DMS153 treated with DMSO at 0.1 percent for 48 hours (cell line): ENCODE results near the gene RLBP1.

Experiments
- DNase-seq: peaks from one replicate; lab custom pipeline; 2025; ENCODE audit not compliant: unreplicated experiment; lab: John Stamatoyannopoulos, UW

The RLBP1 gene

DNA sequence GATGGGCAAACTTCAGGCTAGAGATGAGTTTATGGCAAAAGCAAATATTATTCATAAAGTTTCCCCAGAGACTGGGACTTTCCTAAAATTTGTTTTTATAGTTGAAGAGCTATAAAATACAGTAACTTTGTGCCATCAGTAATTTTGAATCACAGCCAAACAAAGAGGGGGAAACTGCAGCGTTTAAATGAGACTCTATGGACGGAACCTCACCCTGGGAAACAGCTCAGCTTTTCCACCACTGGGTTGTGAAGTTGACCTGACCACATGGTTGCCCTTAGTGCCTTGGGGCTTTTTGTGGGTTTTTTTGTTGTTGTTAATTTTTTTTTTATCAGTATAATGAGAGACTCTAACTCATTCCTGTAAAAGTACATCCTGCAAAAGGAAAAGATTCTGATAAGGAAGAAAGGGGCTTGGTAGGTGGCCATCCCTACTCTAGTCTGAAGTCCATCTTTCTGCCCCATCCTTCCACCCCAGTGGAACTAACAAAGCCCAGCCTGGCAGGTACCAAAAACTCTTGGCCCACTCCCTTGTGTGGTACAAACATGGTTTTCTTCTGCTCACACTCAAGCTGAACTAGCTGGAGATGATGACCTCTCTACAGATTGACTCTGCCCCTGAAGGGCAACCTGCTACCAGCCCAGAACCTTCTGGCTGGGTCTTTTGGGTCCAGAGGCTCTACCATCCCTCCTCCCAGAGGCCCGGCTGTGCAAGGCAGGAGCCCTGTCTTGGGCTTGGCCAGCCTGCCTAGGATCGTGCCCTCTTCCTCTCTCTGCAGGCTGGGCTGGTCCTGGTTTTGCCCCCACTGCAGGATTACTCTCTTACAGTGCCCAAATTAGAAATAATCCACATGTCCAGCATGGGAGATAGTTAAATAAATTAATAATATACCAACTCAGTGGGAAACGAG, 41.2 kb downstream of the RLBP1 start:
- DNase-seq = no peak

GRCh38 chr15:89178307-89178977, 42.9 kb downstream of the RLBP1 start:
- no peak for DNase-seq

- DNase-seq = no peak
These were observed 43.6 kb downstream of the RLBP1 start for GRCh38 chr15:89177633-89178306.

DNA sequence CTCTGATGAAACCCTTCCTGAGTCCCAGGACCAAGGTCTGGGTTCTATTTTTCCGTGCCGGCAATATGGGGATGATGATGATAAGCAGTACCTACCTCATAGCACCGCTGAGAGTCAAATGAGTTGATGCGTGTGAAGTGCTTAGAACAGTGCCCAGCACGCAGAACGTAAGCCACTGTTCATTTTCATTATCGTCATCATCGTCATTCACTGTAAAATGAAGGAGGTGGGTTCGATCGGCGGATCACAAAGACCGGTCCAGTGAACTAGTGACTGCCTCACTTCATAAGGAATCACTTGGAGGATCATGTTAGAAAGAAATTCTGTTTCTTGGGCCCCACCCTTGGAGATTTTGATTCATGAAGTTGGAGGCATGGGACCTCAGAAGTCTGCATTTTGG, 44.3 kb downstream of the RLBP1 start:
- no peak for DNase-seq

DNA sequence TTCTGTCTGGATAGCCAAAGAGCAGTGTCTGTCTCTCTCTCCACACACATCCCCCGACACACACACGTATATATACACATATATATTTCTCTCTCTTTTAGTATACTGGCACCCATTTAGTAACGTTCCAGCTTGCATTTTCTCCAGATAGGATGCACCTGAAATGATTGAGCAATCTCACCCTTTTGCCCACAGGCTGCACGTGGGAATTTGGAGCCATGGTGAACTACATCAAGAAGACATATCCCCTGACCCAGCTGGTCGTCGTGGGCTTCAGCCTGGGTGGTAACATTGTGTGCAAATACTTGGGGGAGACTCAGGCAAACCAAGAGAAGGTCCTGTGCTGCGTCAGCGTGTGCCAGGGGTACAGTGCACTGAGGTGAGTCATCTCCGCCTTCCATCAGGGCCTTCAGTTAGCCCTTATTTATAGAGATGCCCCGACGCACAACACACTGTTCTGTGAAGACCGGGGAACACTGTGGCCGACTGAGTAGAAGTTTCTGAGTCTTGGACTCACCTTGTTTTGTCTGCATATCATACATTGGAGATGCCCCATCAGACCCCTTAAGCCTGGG, 45.7 kb downstream of the RLBP1 start:
- no peak for DNase-seq

- DNase-seq = no peak
These were observed 46.9 kb downstream of the RLBP1 start for GRCh38 chr15:89174476-89174875.

- DNase-seq = no peak
These were observed 48.5 kb downstream of the RLBP1 start for GRCh38 chr15:89172921-89173320.

- no peak for DNase-seq
These were observed 50.0 kb downstream of the RLBP1 start for GRCh38 chr15:89171136-89172072.

DNA sequence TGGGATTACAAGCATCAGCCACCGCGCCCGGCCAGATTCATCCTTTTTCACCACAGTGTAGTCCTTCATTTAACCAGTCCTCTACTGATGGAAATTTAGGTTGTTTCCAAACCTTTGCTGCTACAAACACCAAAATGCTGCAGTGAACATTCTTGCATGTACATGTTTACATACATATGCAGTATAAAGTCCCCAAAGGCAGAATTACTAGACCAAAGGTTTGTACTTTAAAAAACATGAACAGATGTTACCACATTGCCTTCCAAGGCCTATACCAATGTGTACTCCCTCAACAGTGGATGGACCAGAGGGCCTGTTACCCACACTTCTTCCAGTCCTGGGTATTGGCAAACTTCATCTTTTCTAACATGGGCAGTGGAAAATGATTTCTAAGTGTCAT, 51.0 kb downstream of the RLBP1 start:
- DNase-seq = no peak

GRCh38 chr15:89168316-89168833, 53.0 kb downstream of the RLBP1 start:
- DNase-seq = no peak

- no peak for DNase-seq
These were observed 53.9 kb downstream of the RLBP1 start for GRCh38 chr15:89167267-89168176.

DNA sequence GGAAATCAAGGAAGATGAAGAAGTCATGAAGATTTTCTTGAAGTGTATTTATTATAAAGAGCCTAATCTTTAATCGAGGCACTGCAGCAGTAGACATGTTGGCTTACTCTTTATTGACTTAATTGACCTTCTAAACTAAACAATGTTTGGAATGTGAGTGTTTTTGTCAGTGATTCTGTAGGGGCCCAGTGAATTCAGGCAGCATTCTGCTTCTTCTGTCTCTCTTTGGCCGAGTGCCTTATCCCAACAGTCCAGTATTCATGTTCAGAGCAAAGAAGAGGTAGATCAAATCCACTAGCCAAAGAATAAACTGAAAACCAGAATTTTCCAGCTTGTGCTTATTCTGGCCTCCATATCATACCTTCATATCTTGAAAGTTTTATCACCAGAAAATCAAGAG, 55.7 kb downstream of the RLBP1 start:
- no peak for DNase-seq

DNA sequence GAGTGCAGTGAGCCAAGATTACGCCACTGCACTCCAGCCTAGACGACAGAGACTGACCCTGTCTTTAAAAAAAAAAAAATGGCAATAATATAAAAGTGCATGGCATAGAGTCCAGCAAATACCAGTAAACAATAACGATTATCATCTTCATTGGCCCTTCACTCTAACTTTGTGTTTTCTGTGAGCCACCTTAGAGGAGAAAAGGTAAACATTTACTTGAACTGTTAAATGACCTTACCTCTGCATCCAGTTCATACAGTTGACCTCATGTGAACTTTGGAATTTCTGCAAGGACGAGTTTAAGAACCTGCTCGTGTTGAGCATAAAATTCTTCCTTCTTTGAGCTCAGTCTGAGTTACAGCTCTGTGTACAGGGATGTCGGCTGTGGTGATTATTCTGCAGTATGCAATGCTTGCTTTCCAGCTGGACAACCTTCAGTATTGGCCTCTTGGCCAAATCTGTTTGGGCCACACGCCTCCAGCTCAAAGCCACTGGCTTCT, 56.6 kb downstream of the RLBP1 start:
- no peak for DNase-seq

GRCh38 chr15:89163271-89164055, 57.9 kb downstream of the RLBP1 start:
- no peak for DNase-seq

GRCh38 chr15:89161666-89162065, 59.7 kb downstream of the RLBP1 start:
- DNase-seq = no peak
